Skeletal muscle tissue (tissue), 4 donors: ENCODE measurements around the gene DDX39A. TPM values are rescaled to one million over a fixed set of nuclear protein-coding genes. Genes with fewer than 3 reads are reported as not detected.

ENCODE experiments used
- H3K27ac ChIP-seq: one replicate; pipeline ENCODE4 v1.7.0; 2013; ENCODE audit warnings: mild to moderate bottlenecking, low read depth, low read length, inconsistent platforms
- H3K27me3 ChIP-seq, 3 donors: one replicate each; pipeline ENCODE4 v1.7.0; 2013; ENCODE audit warnings: low read length in 3 of 3; ENCODE audit not compliant: control insufficient read depth in 3 of 3, insufficient read depth in 3 of 3
- H3K36me3 ChIP-seq, 3 donors: one replicate each; pipeline ENCODE4 v1.7.0; 2013; ENCODE audit warnings: low read length in 3 of 3; ENCODE audit not compliant: control insufficient read depth in 3 of 3, insufficient read depth in 3 of 3
- H3K4me1 ChIP-seq, 3 donors: one replicate each; pipeline ENCODE4 v1.7.0; 2013; ENCODE audit warnings: low read length in 3 of 3, mild to moderate bottlenecking in 3 of 3; ENCODE audit not compliant: control insufficient read depth in 3 of 3, insufficient read depth in 3 of 3
- H3K4me3 ChIP-seq, 3 donors: one replicate each; pipeline ENCODE4 v1.7.0; 2013; ENCODE audit warnings: low read length in 3 of 3
- H3K9ac ChIP-seq, 3 donors: one replicate each; pipeline ENCODE4 v1.7.0; 2013; ENCODE audit warnings: low read length in 3 of 3, mild to moderate bottlenecking in 3 of 3, moderate library complexity in 2 of 3, low read depth in 1 of 3
- H3K9me3 ChIP-seq, 3 donors: one replicate each; pipeline ENCODE4 v1.7.0; 2013; ENCODE audit warnings: low read length in 3 of 3; ENCODE audit not compliant: control insufficient read depth in 3 of 3
- total RNA-seq: library from RNA; depleted of rRNA; stranded (reverse); fragments of >200 nt; gene quantifications from one replicate; pipeline ENCODE4 v1.2.3, GENCODE V29; 2014
- donor health status: Osteomylitis.

Gene DDX39A
- total RNA-seq, 1 donor from 2014 or later = 24.5 TPM

DNA sequence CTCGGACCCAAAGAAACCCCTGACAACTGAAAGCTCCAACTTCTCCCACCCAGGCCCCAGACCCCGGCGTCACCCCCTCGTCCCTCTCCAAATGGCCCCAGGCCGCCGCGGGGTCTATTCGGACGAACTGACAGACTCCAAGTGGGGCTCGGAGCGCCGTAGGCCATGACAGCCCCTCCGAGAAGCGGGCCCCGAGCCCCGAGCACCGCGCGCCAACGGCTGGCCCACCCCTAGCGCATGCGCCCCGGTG, 360 bp downstream of the DDX39A start:
- Histone ChIP-seq H3K9me3 (no peaks in the 10 kb centered on the region), H3K36me3 (no peaks in the 10 kb centered on the region), H3K27ac (peak overlapping the region; percentile 93), H3K27me3 (no peaks in the 10 kb centered on the region), H3K4me3 (peak overlapping the region; percentile 74 to 85 (median 85)), H3K4me1 (peaks cover 17 to 18% (median 18%) of the 10 kb centered on the region in 3 donors), H3K9ac (peak overlapping the region; percentile 72 to 89 (median 86))

DNA sequence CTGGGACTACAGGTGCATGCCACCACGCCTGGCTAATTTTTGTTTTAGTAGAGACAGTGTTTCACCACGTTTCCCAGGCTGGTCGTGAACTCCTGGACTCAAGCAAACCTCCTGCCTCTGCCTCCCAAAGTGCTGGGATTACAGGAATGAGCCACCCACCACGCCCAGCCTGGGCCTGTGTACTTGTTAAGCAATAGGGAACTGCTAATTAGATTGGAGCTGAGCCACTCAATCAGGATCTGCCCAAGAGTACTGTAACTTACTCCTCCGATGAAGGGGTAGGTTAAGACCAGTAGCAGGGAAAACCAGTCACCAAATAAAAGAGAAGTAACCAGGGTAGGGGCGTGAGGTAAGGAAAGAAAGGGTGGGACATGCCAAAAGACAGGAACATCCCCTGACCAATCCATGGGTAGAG, 2.3 kb downstream of the DDX39A start:
- Histone ChIP-seq H3K27ac (no peak overlapping the region), H3K4me3 (no peak overlapping the region), H3K9me3 (no peaks in the 10 kb centered on the region), H3K36me3 (peaks cover 11 to 13% (median 12%) of the 10 kb centered on the region in 3 donors), H3K4me1 (peaks cover 18 to 27% (median 20%) of the 10 kb centered on the region in 3 donors), H3K27me3 (no peaks in the 10 kb centered on the region), H3K9ac (no peak overlapping the region)

DNA sequence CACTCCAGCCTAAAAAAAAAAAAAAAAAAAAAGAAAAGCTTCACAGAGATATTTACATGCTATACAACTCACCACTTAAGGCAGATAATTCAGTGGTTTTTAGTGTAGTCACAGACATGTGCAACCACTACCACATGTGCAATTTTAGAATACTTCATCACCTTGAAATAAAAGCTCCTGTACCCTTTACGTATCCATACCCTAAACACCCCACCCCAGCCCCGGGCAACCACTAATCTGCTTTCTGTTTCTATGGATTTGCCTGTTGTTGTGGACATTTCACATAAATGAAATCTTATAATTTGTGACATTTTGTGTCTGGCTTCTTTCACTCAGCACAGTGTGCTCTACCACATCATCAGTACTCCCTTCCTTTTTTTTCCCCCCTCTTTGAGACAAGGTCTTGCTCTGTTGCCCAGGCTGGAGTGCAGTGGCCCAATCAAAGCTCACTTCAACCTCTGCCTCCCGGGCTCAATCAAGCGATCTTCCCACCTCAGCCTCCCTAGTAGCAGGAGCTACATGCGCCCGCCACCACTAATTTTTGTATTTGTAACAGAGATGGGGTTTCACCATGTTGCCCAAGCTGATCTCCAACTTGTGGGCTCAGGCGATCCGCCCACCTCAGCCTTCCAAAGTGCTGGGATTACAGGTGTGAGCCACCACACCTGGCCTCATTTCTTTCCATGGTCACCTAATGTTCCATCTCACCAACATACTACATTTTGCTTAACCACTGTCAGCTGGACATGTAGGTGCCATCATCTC, 4.0 kb downstream of the DDX39A start:
- Histone ChIP-seq H3K27me3 (no peaks in the 10 kb centered on the region), H3K4me1 (peaks cover 18 to 27% (median 20%) of the 10 kb centered on the region in 3 donors), H3K27ac (no peak overlapping the region), H3K36me3 (peaks cover 25 to 28% (median 28%) of the 10 kb centered on the region in 3 donors), H3K9me3 (no peaks in the 10 kb centered on the region), H3K4me3 (no peak overlapping the region), H3K9ac (no peak overlapping the region)

DNA sequence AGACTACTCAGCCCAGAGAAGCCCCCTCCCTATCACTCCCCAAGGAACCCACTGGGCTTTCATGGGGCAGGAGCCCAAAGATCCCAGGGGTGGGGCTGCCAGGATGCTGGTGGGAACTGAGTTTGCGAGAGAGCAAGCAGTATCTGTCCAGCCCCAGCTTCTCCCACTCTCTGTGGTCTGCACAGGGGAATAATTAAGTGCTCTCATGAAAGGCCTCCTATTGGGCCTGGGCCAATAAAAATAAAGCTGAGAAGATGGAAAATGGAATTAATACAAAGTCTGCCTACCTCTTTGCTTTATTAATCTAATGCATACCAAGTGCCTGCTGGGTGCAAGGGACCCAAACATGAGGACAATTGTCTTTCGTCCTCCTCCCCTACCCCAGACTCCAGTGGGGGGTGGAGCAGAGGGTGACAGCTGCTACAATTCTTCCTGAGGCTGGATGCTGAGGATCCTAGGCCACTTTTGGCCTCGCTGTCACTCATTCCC, 5.4 kb downstream of the DDX39A start:
- H3K27me3 ChIP-seq = no peaks in the 10 kb centered on the region
- peaks cover 13 to 23% (median 18%) of the 10 kb centered on the region in 3 donors for H3K4me1 ChIP-seq
- no peaks in the 10 kb centered on the region for H3K9me3 ChIP-seq
- H3K36me3 ChIP-seq = peaks cover 39 to 42% (median 42%) of the 10 kb centered on the region in 3 donors
- no peak overlapping the region for H3K9ac ChIP-seq
- no peak overlapping the region for H3K4me3 ChIP-seq
- no peak overlapping the region for H3K27ac ChIP-seq

DNA sequence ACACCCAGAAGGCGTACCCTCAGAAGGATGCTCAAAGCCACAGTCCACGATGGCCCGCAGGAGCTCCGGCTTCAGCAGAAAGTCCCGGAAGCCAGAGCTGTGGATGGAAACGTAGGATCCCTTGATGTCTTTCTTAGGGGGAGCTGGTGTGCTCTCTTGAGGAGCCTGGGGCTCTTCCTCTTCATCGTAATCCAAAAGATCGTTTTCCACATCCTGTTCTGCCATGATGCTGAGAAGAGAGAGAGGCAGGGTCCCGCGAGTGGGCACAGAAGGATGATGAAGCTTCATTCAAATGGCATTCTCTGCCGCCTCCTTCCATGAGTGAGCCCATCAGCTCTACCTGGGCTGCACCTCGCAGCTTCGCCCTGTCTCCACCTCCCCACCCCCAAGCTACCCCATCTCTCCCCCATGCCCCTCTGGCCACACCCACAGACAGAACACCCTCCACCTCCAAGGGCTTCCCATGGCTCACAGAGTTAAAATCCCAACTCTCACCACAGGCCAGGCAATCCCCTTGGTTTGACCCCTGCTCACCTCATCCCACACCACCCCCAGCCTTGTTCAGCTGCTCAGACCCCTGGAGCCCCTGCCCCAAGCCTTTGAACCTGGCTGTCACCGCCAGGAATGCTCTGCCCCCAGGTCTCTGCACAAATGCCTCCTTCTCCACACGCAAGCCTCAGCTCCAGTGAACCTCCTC, 6.0 kb downstream of the DDX39A start:
- H3K36me3 ChIP-seq = peaks cover 44 to 48% (median 47%) of the 10 kb centered on the region in 3 donors
- peak overlapping the region in 1 of 3 donors; percentile 33 for H3K9ac ChIP-seq
- peaks cover 10 to 21% (median 15%) of the 10 kb centered on the region in 3 donors for H3K4me1 ChIP-seq
- no peak overlapping the region for H3K4me3 ChIP-seq
- H3K9me3 ChIP-seq = no peaks in the 10 kb centered on the region
- no peak overlapping the region for H3K27ac ChIP-seq
- H3K27me3 ChIP-seq = no peaks in the 10 kb centered on the region

DNA sequence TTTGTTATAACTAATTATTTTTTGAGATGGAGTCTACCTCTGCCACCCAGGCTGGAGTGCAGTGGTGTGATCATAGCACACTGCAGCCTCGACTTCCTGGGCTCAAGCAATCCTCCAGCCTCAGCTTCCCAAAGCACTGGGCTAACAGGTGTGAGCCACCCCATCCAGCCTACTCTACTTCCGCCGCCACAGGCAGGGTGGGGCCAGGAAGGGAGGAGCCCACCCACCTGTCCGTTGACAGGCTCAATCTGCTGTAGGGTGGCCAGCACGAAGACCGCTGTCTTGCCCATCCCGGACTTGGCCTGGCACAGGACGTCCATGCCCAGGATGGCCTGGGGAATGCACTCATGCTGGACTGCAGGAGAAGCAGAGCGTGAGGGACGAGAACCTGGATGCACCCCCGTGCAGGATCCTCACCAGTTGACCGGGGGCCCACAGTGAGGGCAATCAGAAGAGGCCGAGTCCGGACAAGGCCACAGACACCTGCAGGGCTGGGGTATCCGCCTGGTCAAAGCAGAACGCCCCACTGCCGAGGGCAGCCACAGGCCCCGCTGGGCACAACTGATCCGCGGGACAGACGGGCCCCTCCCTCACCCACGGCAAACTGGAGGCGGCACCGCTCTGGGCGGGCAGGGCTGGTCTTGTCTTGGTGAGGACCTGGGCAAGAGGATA, 6.7 kb downstream of the DDX39A start:
- H3K27ac ChIP-seq = no peak overlapping the region
- H3K4me3 ChIP-seq = no peak overlapping the region
- peaks cover 51 to 55% (median 53%) of the 10 kb centered on the region in 3 donors for H3K36me3 ChIP-seq
- H3K4me1 ChIP-seq = peaks cover 9 to 17% (median 13%) of the 10 kb centered on the region in 3 donors
- H3K27me3 ChIP-seq = no peaks in the 10 kb centered on the region
- H3K9ac ChIP-seq = peak overlapping the region in 1 of 3 donors; percentile 16
- no peaks in the 10 kb centered on the region for H3K9me3 ChIP-seq

DNA sequence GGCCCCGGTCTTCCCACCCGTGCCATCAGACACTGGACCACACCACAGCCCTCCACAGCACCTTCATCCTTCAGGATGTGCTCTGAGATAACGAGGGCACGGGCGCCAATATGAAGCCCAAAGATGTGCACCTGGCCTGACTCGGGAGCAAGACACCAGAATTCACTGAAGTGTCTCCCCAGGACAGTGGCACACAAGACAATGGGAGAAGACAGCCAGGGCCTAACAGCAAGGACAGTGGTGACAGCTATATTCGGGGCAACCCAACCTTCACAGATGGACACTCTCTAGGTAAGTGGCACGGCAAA, 7.2 kb downstream of the DDX39A start:
- Histone ChIP-seq H3K4me1 (peaks cover 6 to 17% (median 10%) of the 10 kb centered on the region in 3 donors), H3K27ac (no peak overlapping the region), H3K27me3 (no peaks in the 10 kb centered on the region), H3K36me3 (peaks cover 55 to 57% (median 56%) of the 10 kb centered on the region in 3 donors), H3K9ac (no peak overlapping the region), H3K9me3 (no peaks in the 10 kb centered on the region), H3K4me3 (no peak overlapping the region)

DNA sequence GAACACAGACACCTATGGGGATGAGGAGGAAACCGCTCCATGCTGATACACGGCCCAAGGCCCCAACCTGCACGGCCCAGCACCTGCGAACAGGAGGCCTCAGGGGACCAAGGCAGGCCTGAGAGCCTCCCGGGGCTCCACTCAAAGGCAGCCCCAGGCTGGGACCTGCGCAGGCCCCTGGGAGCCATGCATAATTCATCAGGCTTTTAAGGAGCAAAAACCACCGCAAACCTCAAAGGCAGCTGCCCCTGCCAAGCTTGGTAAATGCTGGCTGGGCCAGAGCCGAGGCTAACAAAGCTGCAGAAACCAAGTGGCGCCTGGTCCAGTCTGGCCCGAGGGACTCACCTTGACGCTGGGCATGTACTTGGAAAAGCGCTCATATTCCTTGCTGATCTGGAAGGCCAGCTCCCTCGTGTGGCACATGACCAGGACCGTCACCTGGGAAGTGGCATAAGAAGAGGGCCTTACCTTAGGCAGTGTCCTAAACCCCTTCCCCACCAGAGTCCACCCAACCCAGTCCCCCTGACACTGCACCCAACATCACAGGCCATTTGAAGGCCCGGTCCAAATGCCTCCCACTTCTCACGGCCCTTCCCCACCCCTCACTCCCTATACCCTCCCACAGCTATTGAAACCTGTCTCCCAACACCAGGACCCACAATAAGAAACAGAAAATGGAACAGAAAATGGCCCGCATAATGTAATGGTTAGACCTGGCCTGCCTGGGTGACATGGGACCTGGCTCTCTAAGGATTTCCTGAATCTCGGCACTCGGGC, 7.8 kb downstream of the DDX39A start:
- H3K9ac ChIP-seq = no peak overlapping the region
- no peaks in the 10 kb centered on the region for H3K9me3 ChIP-seq
- H3K4me1 ChIP-seq = peaks cover 2 to 14% (median 7%) of the 10 kb centered on the region in 3 donors
- H3K36me3 ChIP-seq = peaks cover 60 to 62% (median 62%) of the 10 kb centered on the region in 3 donors
- no peak overlapping the region for H3K4me3 ChIP-seq
- no peaks in the 10 kb centered on the region for H3K27me3 ChIP-seq
- H3K27ac ChIP-seq = no peak overlapping the region

DNA sequence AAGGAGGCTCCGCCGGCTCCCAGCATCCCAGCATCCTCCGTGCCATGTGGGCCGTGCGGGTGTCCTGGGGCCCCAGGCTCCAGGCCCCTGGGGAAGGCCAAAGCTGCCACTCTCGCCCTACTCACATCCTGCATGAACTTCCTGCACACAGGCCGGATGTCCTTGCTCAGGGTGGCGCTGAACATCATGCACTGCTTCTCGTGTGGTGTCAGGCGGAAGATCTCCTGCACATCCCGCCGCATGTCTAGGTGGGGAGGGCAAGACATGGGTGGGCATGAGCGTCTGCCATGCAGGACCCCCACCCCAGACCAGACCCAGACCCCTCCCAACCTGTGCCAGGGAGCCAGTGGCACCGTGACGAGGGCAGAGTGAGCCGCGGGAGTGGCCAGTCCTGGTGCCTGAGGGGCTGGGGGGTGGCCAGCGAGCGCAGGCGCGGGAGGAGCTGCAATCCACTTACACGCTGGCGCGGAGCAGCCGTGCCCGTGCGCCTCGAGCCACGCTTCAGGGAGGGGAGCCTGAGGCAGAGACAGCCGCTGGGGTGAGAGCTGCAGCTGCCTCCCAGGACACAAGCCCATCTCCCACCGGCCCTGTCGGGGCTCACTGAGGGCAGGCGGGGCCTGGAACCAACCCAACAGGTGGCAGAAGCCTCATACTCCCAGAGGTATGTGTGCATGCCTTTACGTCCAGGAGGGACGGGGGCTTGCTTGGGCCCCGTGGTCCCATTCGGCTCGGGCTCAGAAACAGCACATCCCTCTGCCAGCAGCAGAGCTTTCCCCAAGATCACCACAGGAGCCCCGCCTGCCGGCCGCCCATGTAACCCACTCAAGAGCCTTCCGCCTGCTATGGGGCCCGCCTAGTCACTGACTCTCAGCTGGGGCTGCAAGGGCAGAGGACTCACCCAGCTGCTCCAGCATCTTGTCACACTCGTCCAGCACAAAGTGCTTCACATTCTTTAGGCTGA, 8.8 kb downstream of the DDX39A start:
- Histone ChIP-seq H3K9me3 (no peaks in the 10 kb centered on the region), H3K27me3 (no peaks in the 10 kb centered on the region), H3K36me3 (peaks cover 65 to 67% (median 67%) of the 10 kb centered on the region in 3 donors), H3K4me1 (peaks cover 4 to 15% (median 6%) of the 10 kb centered on the region in 3 donors), H3K9ac (no peak overlapping the region), H3K4me3 (no peak overlapping the region), H3K27ac (no peak overlapping the region)
